ENCODE results near the gene SSBP3. TPM values are rescaled to one million over a fixed set of nuclear protein-coding genes. Genes with fewer than 3 reads are reported as not detected.

The SSBP3 gene
- total RNA-seq, 1 experiment from 2014 or later, result 26.5 TPM

- ChIA-PET POLR2A (ENCODE audit: unreplicated experiment) (no interaction called here), CTCF (no interaction called here)
- Histone ChIP-seq H3K4me2 (no peak overlapping the region), H4K20me1 (ENCODE audit: insufficient read depth) (0 out of 2 replicates have a peak, but pooled peaks cover 4% of the 10 kb centered on the region), H3K79me2 (ENCODE audit: low read depth) (no peaks in the 10 kb centered on the region), H3K27ac (no peak overlapping the region), H3K9me3 (ENCODE audit: insufficient read depth, low read depth) (no peaks in the 10 kb centered on the region), H3K4me1 (replicated peaks; ENCODE audit: insufficient read depth) (no peaks in the 10 kb centered on the region), H3K36me3 (ENCODE audit: low read depth) (no peaks in the 10 kb centered on the region), H3K4me3 (no peak overlapping the region), H3K27me3 (ENCODE audit: insufficient read depth, low read depth) (no peaks in the 10 kb centered on the region), H2AFZ (no peak overlapping the region), H3K9me2 (ENCODE audit: insufficient read depth) (no peaks in the 10 kb centered on the region), H3F3A (ENCODE audit: insufficient read depth, low read depth) (no peaks in the 10 kb centered on the region)
- DNase-seq, result no peak
- TF ChIP-seq EZH2 (IDR thresholded peaks at IDR 0.05; ENCODE audit: low read depth) (no peak), CTCF (conservative IDR thresholded peaks at IDR 0.05) (no peak)
- intact Hi-C loops (cut with micrococcal nuclease; ENCODE audit: unreplicated experiment), result no loop called here
- no TSS peak for BruUV-seq (replicated peaks)
Measured at GRCh38 chr1:54270543-54270942, 135.7 kb downstream of the SSBP3 start.

GRCh38 chr1:54268762-54269297, 137.4 kb downstream of the SSBP3 start:
- H3K4me3 ChIP-seq, result no peak overlapping the region
- POLR2A ChIA-PET (ENCODE audit: unreplicated experiment), result interaction anchor here (0.6 kb wide), 1 partner anchor 446 kb away, joined by 8 read pairs; no protein-coding TSS in a partner anchor
- intact Hi-C loops (cut with micrococcal nuclease; ENCODE audit: unreplicated experiment), result no loop called here
- H3K27me3 ChIP-seq (ENCODE audit: insufficient read depth, low read depth), result no peaks in the 10 kb centered on the region
- H3K4me1 ChIP-seq (replicated peaks; ENCODE audit: insufficient read depth), result no peaks in the 10 kb centered on the region
- no peaks in the 10 kb centered on the region for H3F3A ChIP-seq (ENCODE audit: insufficient read depth, low read depth)
- no peak for TF ChIP-seq CTCF (conservative IDR thresholded peaks at IDR 0.05)
- H3K4me2 ChIP-seq, result no peak overlapping the region
- 0 out of 2 replicates have a peak, but pooled peaks cover 4% of the 10 kb centered on the region for H4K20me1 ChIP-seq (ENCODE audit: insufficient read depth)
- H3K9me2 ChIP-seq (ENCODE audit: insufficient read depth), result no peaks in the 10 kb centered on the region
- no peak overlapping the region for H2AFZ ChIP-seq
- H3K79me2 ChIP-seq (ENCODE audit: low read depth), result no peaks in the 10 kb centered on the region
- no peaks in the 10 kb centered on the region for H3K36me3 ChIP-seq (ENCODE audit: low read depth)
- no peak for DNase-seq
- no peaks in the 10 kb centered on the region for H3K9me3 ChIP-seq (ENCODE audit: insufficient read depth, low read depth)
- no peak overlapping the region for H3K27ac ChIP-seq
- BruUV-seq (replicated peaks), result no TSS peak
- CTCF ChIA-PET, result interaction anchor here (0.6 kb wide), 1 partner anchor 248 kb away, joined by 4 read pairs; no protein-coding TSS in a partner anchor

- BruUV-seq (replicated peaks), result no TSS peak
Measured at GRCh38 chr1:54267815-54268761, 138.1 kb downstream of the SSBP3 start.

More at GRCh38 chr1:54267815-54268761, 138.1 kb downstream of the SSBP3 start:
- POLR2A ChIA-PET (ENCODE audit: unreplicated experiment), result no interaction called here
- Histone ChIP-seq H3K27me3 (ENCODE audit: insufficient read depth, low read depth) (no peaks in the 10 kb centered on the region), H3K4me2 (no peak overlapping the region), H4K20me1 (ENCODE audit: insufficient read depth) (0 out of 2 replicates have a peak, but pooled peaks cover 4% of the 10 kb centered on the region), H3K4me1 (replicated peaks; ENCODE audit: insufficient read depth) (no peaks in the 10 kb centered on the region), H3K79me2 (ENCODE audit: low read depth) (no peaks in the 10 kb centered on the region), H2AFZ (no peak overlapping the region), H3K27ac (no peak overlapping the region), H3K9me2 (ENCODE audit: insufficient read depth) (no peaks in the 10 kb centered on the region), H3K4me3 (no peak overlapping the region), H3K36me3 (ENCODE audit: low read depth) (no peaks in the 10 kb centered on the region), H3K9me3 (ENCODE audit: insufficient read depth, low read depth) (no peaks in the 10 kb centered on the region), H3F3A (ENCODE audit: insufficient read depth, low read depth) (no peaks in the 10 kb centered on the region)
- DNase-seq, result no peak
- CTCF ChIA-PET, result no interaction called here
- TF ChIP-seq EZH2 (IDR thresholded peaks at IDR 0.05; ENCODE audit: low read depth) (no peak), CTCF (conservative IDR thresholded peaks at IDR 0.05) (no peak)
- intact Hi-C loops (cut with micrococcal nuclease; ENCODE audit: unreplicated experiment), result no loop called here
